Mononuclear cell (primary cell): Measurements from ENCODE around the gene USPL1. TPM values are rescaled to one million over a fixed set of nuclear protein-coding genes. Genes with fewer than 3 reads are reported as not detected.

Experiments used
- total RNA-seq: library from RNA; depleted of rRNA; stranded (reverse); fragments of >200 nt; gene quantifications from one replicate; pipeline ENCODE4 v1.2.3, GENCODE V29; 2012

Gene USPL1
- total RNA-seq, 1 donor: 90.4 TPM

Other genes starting within 250 kb of the USPL1 start
- not detected for gene UBE2L5, start 195.4 kb upstream of the USPL1 start, total RNA-seq
- gene HMGB1, start 152.0 kb upstream of the USPL1 start, total RNA-seq: 313 TPM
- 48.2 TPM for gene ALOX5AP, start 117.6 kb downstream of the USPL1 start, total RNA-seq